ENCODE results near the gene PAPPA. TPM values are rescaled to one million over a fixed set of nuclear protein-coding genes. Genes with fewer than 3 reads are reported as not detected.

PAPPA gene
- total and polyA plus RNA-seq, 2 donors from 2014 or later, result 4.2 to 10.2 TPM

GRCh38 chr9:116323012-116323411 is 169.4 kb downstream of the PAPPA start:
- Histone ChIP-seq H3K9me3 (ENCODE audit: control insufficient read depth in 2 of 3, insufficient read depth in 1 of 3, low read length in 3 of 3) (no peaks in the 10 kb centered on the region), H3K27me3 (ENCODE audit: control insufficient read depth, insufficient read depth, low read length) (no peaks in the 10 kb centered on the region), H3K4me3 (ENCODE audit: low read length in 3 of 3) (no peak overlapping the region), H3K9ac (ENCODE audit: low read length in 3 of 3) (no peak overlapping the region), H3K27ac (ENCODE audit: low read depth in 2 of 2, low read length in 2 of 2) (no peak overlapping the region), H3K36me3 (ENCODE audit: control insufficient read depth in 2 of 3, insufficient read depth in 3 of 3, low read length in 3 of 3) (no peaks in the 10 kb centered on the region), H3K4me1 (ENCODE audit: control insufficient read depth in 2 of 3, insufficient read depth in 2 of 3, low read depth in 1 of 3, low read length in 3 of 3) (no peaks in the 10 kb centered on the region)
- no peak for TF ChIP-seq CTCF (IDR thresholded peaks at IDR 0.05; ENCODE audit: borderline replicate concordance, extremely low read depth, insufficient read depth)
- no peak for FAIRE-seq
- intact Hi-C loops (cut with DNase I), result no loop called here
- peak in 3 of 5 donors; percentile 24 to 59 (median 52) for DNase-seq

DNA sequence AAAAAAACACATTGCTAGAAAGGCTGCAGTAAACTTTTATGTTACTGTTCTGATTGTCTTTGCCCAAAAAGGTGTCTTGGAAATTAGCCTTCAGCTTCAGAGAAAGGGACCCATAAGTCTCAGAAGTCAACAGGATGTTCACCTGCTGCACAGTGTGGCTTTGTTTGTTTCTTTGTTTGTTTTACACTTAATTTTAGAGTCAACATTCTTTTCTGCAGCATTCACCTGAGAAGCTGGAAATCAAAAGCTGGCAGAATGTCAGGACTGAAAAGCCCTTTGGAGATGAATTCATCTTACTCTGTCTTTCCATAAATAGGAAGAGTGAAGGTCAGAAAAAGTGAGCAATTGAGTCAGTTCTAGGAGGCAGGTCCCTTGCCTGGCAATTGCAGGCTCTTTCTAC is 170.0 kb downstream of the PAPPA start:
- intact Hi-C loops (cut with DNase I), result no loop called here
- Histone ChIP-seq H3K36me3 (ENCODE audit: control insufficient read depth in 2 of 3, insufficient read depth in 3 of 3, low read length in 3 of 3) (no peaks in the 10 kb centered on the region), H3K9me3 (ENCODE audit: control insufficient read depth in 2 of 3, insufficient read depth in 1 of 3, low read length in 3 of 3) (no peaks in the 10 kb centered on the region), H3K4me1 (ENCODE audit: control insufficient read depth in 2 of 3, insufficient read depth in 2 of 3, low read depth in 1 of 3, low read length in 3 of 3) (no peaks in the 10 kb centered on the region), H3K27me3 (ENCODE audit: control insufficient read depth, insufficient read depth, low read length) (no peaks in the 10 kb centered on the region), H3K4me3 (ENCODE audit: low read length in 3 of 3) (no peak overlapping the region), H3K27ac (ENCODE audit: low read depth in 2 of 2, low read length in 2 of 2) (no peak overlapping the region), H3K9ac (ENCODE audit: low read length in 3 of 3) (no peak overlapping the region)
- FAIRE-seq (no peak), DNase-seq (no peak)
- no peak for TF ChIP-seq CTCF (IDR thresholded peaks at IDR 0.05; ENCODE audit: borderline replicate concordance, extremely low read depth, insufficient read depth)

DNA sequence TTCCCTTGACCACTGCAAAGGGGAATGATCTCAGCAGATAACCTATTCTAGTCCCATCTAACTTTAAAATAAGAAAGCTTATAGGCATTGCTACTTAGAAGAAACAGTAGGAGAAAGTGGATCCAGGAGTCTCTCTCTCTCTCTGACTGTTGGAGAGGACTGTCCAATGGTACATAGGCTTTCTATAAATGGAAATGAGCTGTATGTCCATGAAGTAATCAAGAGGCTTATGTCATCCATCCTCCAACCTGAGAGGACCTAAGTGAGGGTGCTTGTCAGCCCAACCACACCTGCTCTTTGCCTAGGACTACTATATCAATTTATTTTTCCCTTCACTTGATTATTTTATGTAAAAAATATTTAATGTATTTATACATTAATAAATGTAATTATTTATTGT is 172.3 kb downstream of the PAPPA start:
- H3K9me3 ChIP-seq (ENCODE audit: control insufficient read depth in 2 of 3, insufficient read depth in 1 of 3, low read length in 3 of 3), result no peaks in the 10 kb centered on the region
- no peak overlapping the region for H3K4me3 ChIP-seq (ENCODE audit: low read length in 3 of 3)
- DNase-seq (no peak), FAIRE-seq (no peak)
- no peak overlapping the region for H3K27ac ChIP-seq (ENCODE audit: low read depth in 2 of 2, low read length in 2 of 2)
- no peaks in the 10 kb centered on the region for H3K36me3 ChIP-seq (ENCODE audit: control insufficient read depth in 2 of 3, insufficient read depth in 3 of 3, low read length in 3 of 3)
- no peak overlapping the region for H3K9ac ChIP-seq (ENCODE audit: low read length in 3 of 3)
- no peak for TF ChIP-seq CTCF (IDR thresholded peaks at IDR 0.05; ENCODE audit: borderline replicate concordance, extremely low read depth, insufficient read depth)
- no peaks in the 10 kb centered on the region for H3K4me1 ChIP-seq (ENCODE audit: control insufficient read depth in 2 of 3, insufficient read depth in 2 of 3, low read depth in 1 of 3, low read length in 3 of 3)
- intact Hi-C loops (cut with DNase I), result no loop called here
- no peaks in the 10 kb centered on the region for H3K27me3 ChIP-seq (ENCODE audit: control insufficient read depth, insufficient read depth, low read length)

DNA sequence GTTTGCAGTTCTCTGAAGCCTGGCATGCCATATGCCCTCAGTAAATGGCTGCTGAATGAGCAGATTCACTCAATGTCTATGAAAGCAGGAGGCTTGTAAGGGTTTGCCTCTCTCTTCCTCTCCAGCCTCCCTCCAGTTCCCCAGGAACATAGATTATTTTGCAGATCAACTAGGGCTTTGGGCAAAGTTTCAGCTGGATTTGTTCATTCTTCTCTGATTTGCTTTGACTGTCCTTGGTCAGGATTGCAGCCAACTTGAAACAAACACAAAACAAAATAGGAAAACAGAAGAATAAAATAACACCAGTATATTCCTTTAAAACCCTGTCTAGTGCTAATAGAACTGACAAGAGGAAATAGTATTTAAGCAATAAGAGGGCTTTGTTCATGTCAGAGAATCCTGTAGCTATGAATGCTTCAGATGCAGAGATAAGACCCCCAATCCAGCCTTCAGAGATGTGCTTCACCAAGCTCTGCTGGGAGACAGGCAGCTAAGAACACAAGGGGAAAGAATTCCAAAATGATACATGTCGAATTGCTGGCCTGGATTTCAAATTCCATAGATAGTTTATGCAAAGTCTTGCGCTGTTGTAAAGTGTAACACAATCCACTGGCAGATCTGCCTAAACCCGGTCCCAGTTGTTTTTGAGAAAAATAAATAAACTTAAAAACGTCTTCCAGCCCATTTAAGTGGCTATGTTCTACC is 174.3 kb downstream of the PAPPA start:
- no peak for FAIRE-seq

More for the DNA sequence above, 174.3 kb downstream of the PAPPA start:
- TF ChIP-seq CTCF (IDR thresholded peaks at IDR 0.05; ENCODE audit: borderline replicate concordance, extremely low read depth, insufficient read depth), result no peak
- Histone ChIP-seq H3K4me1 (ENCODE audit: control insufficient read depth in 2 of 3, insufficient read depth in 2 of 3, low read depth in 1 of 3, low read length in 3 of 3) (no peaks in the 10 kb centered on the region), H3K9me3 (ENCODE audit: control insufficient read depth in 2 of 3, insufficient read depth in 1 of 3, low read length in 3 of 3) (no peaks in the 10 kb centered on the region), H3K27me3 (ENCODE audit: control insufficient read depth, insufficient read depth, low read length) (no peaks in the 10 kb centered on the region), H3K27ac (ENCODE audit: low read depth in 2 of 2, low read length in 2 of 2) (no peak overlapping the region), H3K9ac (ENCODE audit: low read length in 3 of 3) (no peak overlapping the region), H3K4me3 (ENCODE audit: low read length in 3 of 3) (no peak overlapping the region), H3K36me3 (ENCODE audit: control insufficient read depth in 2 of 3, insufficient read depth in 3 of 3, low read length in 3 of 3) (no peaks in the 10 kb centered on the region)
- intact Hi-C loops (cut with DNase I), result no loop called here
- peak in 1 of 5 donors; percentile 39 for DNase-seq
